GM18519 (cell line): ENCODE results near the gene LPAR2.
A peak's percentile ranks its signal among the peaks of the same experiment; 100 is the strongest.
"Not testable (repeated sequence)": the region's sequence is repeated elsewhere in the genome, so short reads cannot be mapped to it uniquely, and the experiment has no call there.

ENCODE experiments used
- ATAC-seq: cut with Tn5 transposase; IDR thresholded peaks from one replicate; pipeline ENCODE4 v1.9.1; 2021; ENCODE audit warnings: mild to moderate bottlenecking, moderate library complexity; ENCODE audit not compliant: unreplicated experiment, low FRiP score

LPAR2 gene

GRCh38 chr19:19633711-19634515, 5.9 kb upstream of the LPAR2 start:
- no peak for ATAC-seq

GRCh38 chr19:19632661-19633060, 4.6 kb upstream of the LPAR2 start:
- ATAC-seq, result no peak

- no peak for ATAC-seq
Measured at GRCh38 chr19:19631346-19631745, 3.3 kb upstream of the LPAR2 start.

- ATAC-seq, result no peak
Measured at GRCh38 chr19:19630426-19630825, 2.4 kb upstream of the LPAR2 start.

GRCh38 chr19:19630062-19630414, 2.0 kb upstream of the LPAR2 start:
- no peak for ATAC-seq

GRCh38 chr19:19628501-19629134, 598 bp upstream of the LPAR2 start:
- no peak for ATAC-seq

GRCh38 chr19:19626516-19627472, 1.2 kb downstream of the LPAR2 start:
- no peak for ATAC-seq

- no peak for ATAC-seq
Measured at GRCh38 chr19:19624032-19624570, 3.9 kb downstream of the LPAR2 start.

GRCh38 chr19:19623383-19623782, 4.6 kb downstream of the LPAR2 start:
- ATAC-seq, result no peak

- ATAC-seq, result no peak
Measured at GRCh38 chr19:19619849-19620210, 8.2 kb downstream of the LPAR2 start.

GRCh38 chr19:19619181-19619848, 8.7 kb downstream of the LPAR2 start:
- ATAC-seq, result no peak

- peak; percentile 90 for ATAC-seq
Measured at GRCh38 chr19:19618219-19619051, 9.6 kb downstream of the LPAR2 start, which contains the start of gene PBX4. TSS of gene PBX4 (minus strand) at chr19:19618687. CDS start at chr19:19618629, 58 bp downstream.

GRCh38 chr19:19615086-19615485, 12.9 kb downstream of the LPAR2 start:
- ATAC-seq, result no peak

- no peak for ATAC-seq
Measured at GRCh38 chr19:19613506-19613905, 14.5 kb downstream of the LPAR2 start.

- ATAC-seq, result no peak
Measured at GRCh38 chr19:19610376-19611202, 17.4 kb downstream of the LPAR2 start.

- ATAC-seq, result not testable (repeated sequence)
Measured at GRCh38 chr19:19606686-19607085, 21.3 kb downstream of the LPAR2 start.

- no peak for ATAC-seq
Measured at GRCh38 chr19:19606021-19606420, 22.0 kb downstream of the LPAR2 start.

- no peak for ATAC-seq
Measured at GRCh38 chr19:19602713-19603324, 25.2 kb downstream of the LPAR2 start.
